Measurements from ENCODE around the gene FOXL3.

FOXL3 gene

GRCh38 chr7:273327-273726 lies 16.6 kb upstream of the FOXL3 start:
- no peak for DNase-seq (ENCODE audit: low read depth in 2 of 2)
- no peak overlapping the region for H3K4me3 ChIP-seq (replicated peaks in 1 of 2; ENCODE audit: low read depth in 2 of 2, low read length in 2 of 2)
- TF ChIP-seq, protein P1, sequence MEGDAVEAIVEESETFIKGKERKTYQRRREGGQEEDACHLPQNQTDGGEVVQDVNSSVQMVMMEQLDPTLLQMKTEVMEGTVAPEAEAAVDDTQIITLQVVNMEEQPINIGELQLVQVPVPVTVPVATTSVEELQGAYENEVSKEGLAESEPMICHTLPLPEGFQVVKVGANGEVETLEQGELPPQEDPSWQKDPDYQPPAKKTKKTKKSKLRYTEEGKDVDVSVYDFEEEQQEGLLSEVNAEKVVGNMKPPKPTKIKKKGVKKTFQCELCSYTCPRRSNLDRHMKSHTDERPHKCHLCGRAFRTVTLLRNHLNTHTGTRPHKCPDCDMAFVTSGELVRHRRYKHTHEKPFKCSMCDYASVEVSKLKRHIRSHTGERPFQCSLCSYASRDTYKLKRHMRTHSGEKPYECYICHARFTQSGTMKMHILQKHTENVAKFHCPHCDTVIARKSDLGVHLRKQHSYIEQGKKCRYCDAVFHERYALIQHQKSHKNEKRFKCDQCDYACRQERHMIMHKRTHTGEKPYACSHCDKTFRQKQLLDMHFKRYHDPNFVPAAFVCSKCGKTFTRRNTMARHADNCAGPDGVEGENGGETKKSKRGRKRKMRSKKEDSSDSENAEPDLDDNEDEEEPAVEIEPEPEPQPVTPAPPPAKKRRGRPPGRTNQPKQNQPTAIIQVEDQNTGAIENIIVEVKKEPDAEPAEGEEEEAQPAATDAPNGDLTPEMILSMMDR (IDR thresholded peaks at IDR 0.05; ENCODE audit: low read depth, low read length), result no peak

DNA sequence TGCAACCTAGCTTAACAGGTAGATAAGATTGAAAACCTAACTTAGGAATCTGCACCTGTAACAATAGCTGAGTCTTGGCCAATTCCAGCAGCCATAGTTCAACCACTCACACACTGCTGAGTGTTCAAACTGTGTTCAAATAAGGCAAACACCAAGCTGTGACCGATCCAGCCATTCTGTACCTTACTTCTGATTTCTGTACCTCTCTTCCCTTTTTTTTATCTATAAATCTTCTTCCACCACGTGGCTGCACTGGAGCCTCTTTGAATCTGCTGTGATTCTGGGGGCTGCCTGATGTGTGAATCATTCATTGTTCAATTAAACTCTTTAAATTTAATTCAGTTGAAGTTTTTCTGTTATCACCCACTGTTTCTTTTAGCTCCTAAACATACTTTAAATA lies 15.7 kb upstream of the FOXL3 start:
- no peak for DNase-seq (ENCODE audit: low read depth in 2 of 2)

DNA sequence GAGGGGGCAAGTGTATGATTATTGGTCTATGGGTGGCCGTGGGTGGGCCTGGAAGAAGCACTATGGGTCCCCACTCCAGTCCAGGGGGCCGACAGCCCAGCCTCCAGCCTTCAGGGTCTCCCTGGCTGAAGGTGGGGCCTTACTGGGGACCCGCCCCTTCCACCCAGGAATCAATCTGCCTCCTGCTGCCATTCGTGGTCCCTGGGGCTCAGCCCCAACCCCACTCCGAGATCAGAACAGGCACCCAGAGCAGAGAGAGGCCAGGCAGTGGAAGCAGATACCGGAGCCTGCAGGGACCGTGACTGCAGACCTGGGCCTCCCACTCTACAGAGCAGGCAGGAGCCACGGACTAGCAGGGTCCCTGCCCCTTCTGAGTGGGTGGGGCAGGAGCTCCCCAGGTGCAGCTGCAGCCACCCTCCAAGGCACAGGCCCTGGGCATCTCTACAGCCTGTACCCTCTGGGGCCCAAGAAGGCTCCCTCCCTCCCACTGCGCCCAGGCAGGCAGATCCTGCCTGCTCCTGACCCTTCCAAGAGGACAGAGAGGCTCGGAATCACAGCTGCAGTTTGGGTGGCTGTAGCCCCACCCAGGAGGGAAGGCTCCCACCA lies 13.6 kb upstream of the FOXL3 start:
- no peak overlapping the region for H3K4me3 ChIP-seq (replicated peaks in 1 of 2; ENCODE audit: low read depth in 2 of 2, low read length in 2 of 2)
- TF ChIP-seq, protein P1 (IDR thresholded peaks at IDR 0.05; ENCODE audit: low read depth, low read length), result no peak
- no peak for DNase-seq (ENCODE audit: low read depth in 2 of 2)

More for the DNA sequence above, 15.7 kb upstream of the FOXL3 start:
- no peak overlapping the region for H3K4me3 ChIP-seq (replicated peaks in 1 of 2; ENCODE audit: low read depth in 2 of 2, low read length in 2 of 2)
- TF ChIP-seq, protein P1 (IDR thresholded peaks at IDR 0.05; ENCODE audit: low read depth, low read length), result no peak

- H3K4me3 ChIP-seq (replicated peaks in 1 of 2; ENCODE audit: low read depth in 2 of 2, low read length in 2 of 2), result no peak overlapping the region
- TF ChIP-seq, protein P1 (IDR thresholded peaks at IDR 0.05; ENCODE audit: low read depth, low read length), result no peak
- no peak for DNase-seq (ENCODE audit: low read depth in 2 of 2)
These were observed 12.7 kb upstream of the FOXL3 start for GRCh38 chr7:277228-277627.

DNA sequence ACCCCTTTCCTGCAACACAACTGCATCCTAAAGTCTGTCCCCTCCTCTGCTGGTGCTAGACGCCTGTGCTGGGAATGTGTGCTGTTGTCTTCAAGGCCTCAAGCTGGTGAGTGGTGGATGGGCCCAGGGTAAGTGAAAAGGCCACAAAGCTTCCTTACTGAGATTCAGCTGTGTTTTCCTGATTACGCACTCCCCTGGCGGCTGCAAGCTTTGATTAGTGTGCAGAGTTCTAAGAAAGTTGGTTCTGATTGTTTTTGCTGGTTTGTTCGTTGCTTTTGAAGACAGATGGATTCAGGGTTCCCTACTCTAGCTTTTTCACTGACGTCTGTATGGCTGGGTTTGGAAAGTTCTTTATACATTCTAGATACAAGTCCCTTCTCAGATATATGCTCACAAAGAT lies 11.9 kb upstream of the FOXL3 start:
- H3K4me3 ChIP-seq (replicated peaks in 1 of 2; ENCODE audit: low read depth in 2 of 2, low read length in 2 of 2), result no peak overlapping the region
- DNase-seq (ENCODE audit: low read depth in 2 of 2), result no peak
- TF ChIP-seq, protein P1 (IDR thresholded peaks at IDR 0.05; ENCODE audit: low read depth, low read length), result no peak

DNA sequence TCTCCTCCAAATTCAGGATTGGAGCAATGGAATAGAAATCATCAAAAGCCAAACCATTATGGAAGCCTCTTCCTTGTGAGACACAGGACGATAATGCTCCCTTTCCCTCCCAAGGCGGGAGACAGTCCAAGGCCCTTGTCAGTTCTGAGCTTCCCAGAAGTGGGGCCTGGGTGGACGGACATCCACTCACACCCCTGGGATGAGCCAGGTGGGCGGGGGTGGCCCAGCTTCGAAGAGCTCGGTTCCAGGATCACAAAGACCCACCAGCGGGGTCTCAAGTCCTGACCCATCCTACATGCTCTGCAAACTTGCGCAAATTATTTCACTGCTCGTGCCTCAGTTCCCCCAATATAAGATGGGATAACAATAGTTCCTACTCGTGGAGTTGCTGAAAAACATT lies 10.1 kb upstream of the FOXL3 start:
- TF ChIP-seq, protein P1 (IDR thresholded peaks at IDR 0.05; ENCODE audit: low read depth, low read length), result no peak
- no peak overlapping the region for H3K4me3 ChIP-seq (replicated peaks in 1 of 2; ENCODE audit: low read depth in 2 of 2, low read length in 2 of 2)
- DNase-seq (ENCODE audit: low read depth in 2 of 2), result no peak

- no peak overlapping the region for H3K4me3 ChIP-seq (replicated peaks in 1 of 2; ENCODE audit: low read depth in 2 of 2, low read length in 2 of 2)
- TF ChIP-seq, protein P1 (IDR thresholded peaks at IDR 0.05; ENCODE audit: low read depth, low read length), result no peak
- DNase-seq (ENCODE audit: low read depth in 2 of 2), result no peak
These were observed 9.5 kb upstream of the FOXL3 start for GRCh38 chr7:280461-280860.
